ENCODE measurements around the gene PLA2G4F. TPM values are rescaled to one million over a fixed set of nuclear protein-coding genes. Genes with fewer than 3 reads are reported as not detected.

The PLA2G4F gene
- total RNA-seq, 1 donor from 2014 or later, result 1.5 TPM

DNA sequence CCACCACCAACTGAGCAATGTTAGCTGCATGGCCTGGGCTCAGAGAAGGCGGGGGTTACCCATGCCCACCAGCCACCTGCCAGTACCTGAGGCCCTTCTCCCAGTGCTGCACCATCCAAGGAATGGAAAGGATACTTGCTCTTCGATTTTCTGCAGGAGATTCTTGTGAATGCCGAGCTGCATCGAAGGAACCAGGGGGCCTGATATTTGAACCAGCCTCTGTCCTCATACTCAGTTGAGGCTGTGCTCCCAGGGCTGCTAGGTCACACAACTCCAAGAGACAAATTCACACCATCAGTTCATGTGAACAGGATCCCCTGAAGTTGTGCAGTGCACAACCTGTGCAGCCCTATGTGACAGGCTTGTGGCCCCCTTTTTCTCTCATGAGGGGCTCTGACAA is 18.0 kb downstream of the PLA2G4F start:
- no peak overlapping the region for H3K27ac Mint-ChIP-seq

DNA sequence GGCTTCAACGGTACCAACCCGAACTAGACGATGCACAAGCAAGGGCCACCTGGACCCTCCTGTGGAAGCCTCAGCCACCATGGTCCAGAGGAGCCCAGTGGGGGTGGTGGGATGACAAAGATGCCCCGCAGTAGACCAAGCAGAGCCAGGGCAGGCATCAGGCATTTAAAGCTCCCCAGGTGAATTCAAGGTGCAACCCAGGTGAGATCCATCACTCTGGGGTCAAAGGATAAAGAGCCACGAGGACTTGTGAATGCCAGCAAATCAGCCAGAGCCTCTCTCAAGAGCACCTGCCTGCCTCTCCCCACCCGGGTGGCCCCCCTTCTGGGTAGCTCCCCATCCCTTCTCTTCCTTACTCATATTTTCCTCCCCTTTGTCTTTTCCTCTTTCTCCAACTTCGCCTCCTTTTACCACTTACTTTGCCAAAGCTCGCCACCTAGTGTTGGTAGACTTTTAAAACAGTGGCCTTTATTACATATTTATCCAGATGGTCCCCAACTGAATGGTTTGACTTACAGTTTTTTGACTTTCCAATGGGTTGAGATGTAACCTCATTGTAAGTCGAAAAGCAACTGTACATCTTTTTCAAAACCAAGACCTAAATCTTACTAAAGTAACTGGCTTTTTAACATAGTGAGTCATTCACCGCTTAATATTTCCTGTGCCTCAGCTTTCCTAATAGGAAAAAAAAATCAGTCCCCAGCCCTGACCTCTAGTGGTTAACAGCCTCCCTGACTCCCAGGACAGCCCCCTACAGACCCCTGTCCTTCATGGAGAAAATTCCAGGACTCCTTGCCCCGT is 18.8 kb downstream of the PLA2G4F start:
- H3K27me3 Mint-ChIP-seq (ENCODE audit: low read depth), result peaks cover 47% of the 10 kb centered on the region
- no peak overlapping the region for H3K4me3 Mint-ChIP-seq
- peaks cover 12% of the 10 kb centered on the region for H3K9me3 Mint-ChIP-seq
- no peak overlapping the region for H3K27ac Mint-ChIP-seq
- TF ChIP-seq, protein P1, sequence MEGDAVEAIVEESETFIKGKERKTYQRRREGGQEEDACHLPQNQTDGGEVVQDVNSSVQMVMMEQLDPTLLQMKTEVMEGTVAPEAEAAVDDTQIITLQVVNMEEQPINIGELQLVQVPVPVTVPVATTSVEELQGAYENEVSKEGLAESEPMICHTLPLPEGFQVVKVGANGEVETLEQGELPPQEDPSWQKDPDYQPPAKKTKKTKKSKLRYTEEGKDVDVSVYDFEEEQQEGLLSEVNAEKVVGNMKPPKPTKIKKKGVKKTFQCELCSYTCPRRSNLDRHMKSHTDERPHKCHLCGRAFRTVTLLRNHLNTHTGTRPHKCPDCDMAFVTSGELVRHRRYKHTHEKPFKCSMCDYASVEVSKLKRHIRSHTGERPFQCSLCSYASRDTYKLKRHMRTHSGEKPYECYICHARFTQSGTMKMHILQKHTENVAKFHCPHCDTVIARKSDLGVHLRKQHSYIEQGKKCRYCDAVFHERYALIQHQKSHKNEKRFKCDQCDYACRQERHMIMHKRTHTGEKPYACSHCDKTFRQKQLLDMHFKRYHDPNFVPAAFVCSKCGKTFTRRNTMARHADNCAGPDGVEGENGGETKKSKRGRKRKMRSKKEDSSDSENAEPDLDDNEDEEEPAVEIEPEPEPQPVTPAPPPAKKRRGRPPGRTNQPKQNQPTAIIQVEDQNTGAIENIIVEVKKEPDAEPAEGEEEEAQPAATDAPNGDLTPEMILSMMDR (IDR thresholded peaks at IDR 0.05; ENCODE audit: unreplicated experiment), result peak; percentile 57
- no peak for DNase-seq (ENCODE audit: low spot score in 2 of 2, unreplicated experiment in 2 of 2)
- no peaks in the 10 kb centered on the region for H3K36me3 Mint-ChIP-seq
- no peaks in the 10 kb centered on the region for H3K4me1 Mint-ChIP-seq

More for the DNA sequence above, 18.0 kb downstream of the PLA2G4F start:
- TF ChIP-seq, protein P1 (IDR thresholded peaks at IDR 0.05; ENCODE audit: unreplicated experiment), result no peak
- no peak overlapping the region for H3K4me3 Mint-ChIP-seq
- no peaks in the 10 kb centered on the region for H3K36me3 Mint-ChIP-seq
- H3K9me3 Mint-ChIP-seq, result peaks cover 12% of the 10 kb centered on the region
- H3K27me3 Mint-ChIP-seq (ENCODE audit: low read depth), result peaks cover 44% of the 10 kb centered on the region
- H3K4me1 Mint-ChIP-seq, result no peaks in the 10 kb centered on the region
- DNase-seq (ENCODE audit: low spot score in 2 of 2, unreplicated experiment in 2 of 2), result no peak

DNA sequence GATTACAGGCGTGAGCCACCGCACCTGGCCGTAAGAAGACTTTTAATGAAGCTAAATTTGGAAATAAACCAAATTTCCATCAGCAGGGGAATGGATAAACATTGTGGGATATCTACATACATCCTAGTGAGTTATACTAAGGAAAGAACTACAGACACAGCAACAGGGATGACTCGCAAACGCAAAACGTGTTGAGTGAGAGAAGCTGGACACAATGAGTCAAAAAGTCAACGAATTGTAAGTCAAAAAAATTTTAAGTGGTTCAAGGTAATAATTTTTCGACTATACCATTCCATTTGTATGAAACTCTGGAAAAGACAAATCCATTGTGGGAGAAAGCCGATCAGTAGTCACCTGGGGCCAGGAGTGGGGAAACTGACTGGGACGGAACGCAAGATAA is 19.9 kb downstream of the PLA2G4F start:
- peaks cover 12% of the 10 kb centered on the region for H3K9me3 Mint-ChIP-seq
- no peak overlapping the region for H3K4me3 Mint-ChIP-seq
- no peak for DNase-seq (ENCODE audit: low spot score in 2 of 2, unreplicated experiment in 2 of 2)
- TF ChIP-seq, protein P1 (IDR thresholded peaks at IDR 0.05; ENCODE audit: unreplicated experiment), result no peak
- H3K36me3 Mint-ChIP-seq, result no peaks in the 10 kb centered on the region
- peaks cover 5% of the 10 kb centered on the region for H3K4me1 Mint-ChIP-seq
- peaks cover 50% of the 10 kb centered on the region for H3K27me3 Mint-ChIP-seq (ENCODE audit: low read depth)
- H3K27ac Mint-ChIP-seq, result no peak overlapping the region

DNA sequence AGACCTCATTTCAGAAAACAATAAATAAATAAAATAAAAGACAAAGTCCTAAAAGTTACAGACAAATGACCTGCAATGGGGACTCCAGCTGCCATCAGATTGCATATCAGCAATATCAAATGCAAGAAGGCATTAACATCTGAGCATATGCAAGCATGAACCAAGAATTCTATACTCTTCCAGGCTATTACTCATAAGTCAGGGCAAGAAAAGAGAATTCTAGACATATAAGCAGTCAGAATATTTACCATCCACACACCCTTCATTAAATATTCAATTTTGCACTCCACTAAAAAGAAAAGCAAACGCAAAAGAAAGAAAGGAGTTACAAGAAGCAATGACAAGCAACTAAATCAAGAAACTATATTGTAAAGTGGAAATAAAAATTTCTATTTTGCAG is 21.1 kb downstream of the PLA2G4F start:
- TF ChIP-seq, protein P1 (IDR thresholded peaks at IDR 0.05; ENCODE audit: unreplicated experiment), result no peak
- Mint-ChIP-seq H3K36me3 (no peaks in the 10 kb centered on the region), H3K4me1 (peaks cover 5% of the 10 kb centered on the region), H3K27me3 (ENCODE audit: low read depth) (peaks cover 55% of the 10 kb centered on the region), H3K27ac (no peak overlapping the region), H3K4me3 (no peak overlapping the region), H3K9me3 (peaks cover 12% of the 10 kb centered on the region)
- DNase-seq (ENCODE audit: low spot score in 2 of 2, unreplicated experiment in 2 of 2), result no peak

DNA sequence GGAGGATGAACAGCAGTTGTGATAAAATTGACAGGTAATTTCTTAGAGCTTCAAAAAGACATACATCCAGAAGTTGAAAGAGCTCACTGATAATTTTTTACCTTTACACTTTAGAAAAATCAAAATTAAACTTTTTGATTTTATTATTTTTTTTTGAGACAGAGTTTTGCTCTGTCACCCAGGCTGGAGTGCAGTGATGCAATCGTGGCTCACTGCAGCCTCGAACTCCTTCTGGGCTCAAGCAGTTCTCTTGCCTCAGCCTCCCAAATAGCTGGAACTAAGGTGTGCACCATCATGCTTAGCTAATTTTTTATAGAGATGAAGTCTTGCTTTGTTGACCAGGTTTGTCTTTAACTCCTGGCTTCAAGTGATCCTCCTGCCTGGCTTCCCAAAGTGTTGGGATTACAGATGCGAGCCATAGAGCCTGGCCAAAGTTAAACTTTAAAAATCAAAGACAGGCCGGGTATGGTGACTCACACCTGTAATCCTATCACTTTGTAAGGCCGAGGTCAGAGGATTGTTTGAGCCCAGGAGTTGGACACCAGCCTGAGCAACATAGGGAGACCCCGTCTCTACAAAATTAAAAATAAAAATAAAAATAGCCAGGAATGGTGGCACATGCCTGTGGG is 21.7 kb downstream of the PLA2G4F start:
- H3K9me3 Mint-ChIP-seq, result peaks cover 10% of the 10 kb centered on the region
- H3K4me3 Mint-ChIP-seq, result no peak overlapping the region
- no peak for DNase-seq (ENCODE audit: low spot score in 2 of 2, unreplicated experiment in 2 of 2)
- H3K4me1 Mint-ChIP-seq, result peaks cover 5% of the 10 kb centered on the region
- no peaks in the 10 kb centered on the region for H3K36me3 Mint-ChIP-seq
- peaks cover 54% of the 10 kb centered on the region for H3K27me3 Mint-ChIP-seq (ENCODE audit: low read depth)
- no peak overlapping the region for H3K27ac Mint-ChIP-seq
- TF ChIP-seq, protein P1 (IDR thresholded peaks at IDR 0.05; ENCODE audit: unreplicated experiment), result no peak
